Suprapubic skin (tissue), 4 donors: ENCODE measurements around the gene MRPL23.

ENCODE experiments used
- CTCF ChIP-seq, 2 donors: fragments of 200-600 bp in 1 of 2; fragments of 450-650 bp in 1 of 2; sonication (generic) in 1 of 2; IDR thresholded peaks; one replicate each; pipeline ENCODE4 v1.5.1; 2016 to 2019; ENCODE audit warnings: antibody characterized with exemption in 2 of 2, mild to moderate bottlenecking in 1 of 2, moderate library complexity in 1 of 2
- EP300 ChIP-seq: sonication (generic); formaldehyde crosslinking; IDR thresholded peaks from one replicate; pipeline ENCODE4 v1.6.1; 2017; ENCODE audit warnings: antibody characterized with exemption
- POLR2A ChIP-seq, 2 donors: fragments of 450-650 bp; IDR thresholded peaks; one replicate each; pipeline ENCODE4 v1.6.1; 2017; ENCODE audit warnings: antibody characterized with exemption in 2 of 2, mild to moderate bottlenecking in 2 of 2, moderate library complexity in 2 of 2
- POLR2AphosphoS5 ChIP-seq, 3 donors: sonication (generic); formaldehyde crosslinking; IDR thresholded peaks; one replicate each; pipeline ENCODE4 v1.6.1; 2017; ENCODE audit warnings: antibody characterized with exemption in 3 of 3

GRCh38 chr11:1949302-1949701, 2.2 kb downstream of the MRPL23 start:
- TF ChIP-seq CTCF (IDR thresholded peaks at IDR 0.05) (no peak), EP300 (no peak), POLR2A (IDR thresholded peaks at IDR 0.05) (no peak), POLR2AphosphoS5 (IDR thresholded peaks at IDR 0.05) (no peak)
